HG03025 (cell line): ENCODE measurements around the gene ROBO2.
"Not testable (repeated sequence)": the region's sequence is repeated elsewhere in the genome, so short reads cannot be mapped to it uniquely, and the experiment has no call there.

Source experiments
- ATAC-seq: cut with Tn5 transposase; IDR thresholded peaks from one replicate; pipeline ENCODE4 v1.9.1; 2021; ENCODE audit warnings: mild to moderate bottlenecking, moderate library complexity; ENCODE audit not compliant: unreplicated experiment, low FRiP score

ROBO2 gene

GRCh38 chr3:77377717-77378116 is 337.8 kb downstream of the ROBO2 start:
- no peak for ATAC-seq

GRCh38 chr3:77380136-77380535 is 340.2 kb downstream of the ROBO2 start:
- no peak for ATAC-seq

- ATAC-seq: no peak
These were observed 341.5 kb downstream of the ROBO2 start for GRCh38 chr3:77381431-77381830.

- ATAC-seq: no peak
These were observed 352.3 kb downstream of the ROBO2 start for GRCh38 chr3:77392181-77392580.

- ATAC-seq: no peak
These were observed 354.1 kb downstream of the ROBO2 start for GRCh38 chr3:77394046-77394445.

GRCh38 chr3:77404871-77405270 is 365.0 kb downstream of the ROBO2 start:
- no peak for ATAC-seq

- no peak for ATAC-seq
These were observed 367.5 kb downstream of the ROBO2 start for GRCh38 chr3:77407441-77407840.

GRCh38 chr3:77410334-77410733 is 370.4 kb downstream of the ROBO2 start:
- ATAC-seq: not testable (repeated sequence)

- no peak for ATAC-seq
These were observed 371.4 kb downstream of the ROBO2 start for GRCh38 chr3:77411334-77411733.

- no peak for ATAC-seq
These were observed 372.1 kb downstream of the ROBO2 start for GRCh38 chr3:77412021-77412438.

- no peak for ATAC-seq
These were observed 372.7 kb downstream of the ROBO2 start for GRCh38 chr3:77412584-77412983.

- no peak for ATAC-seq
These were observed 375.0 kb downstream of the ROBO2 start for GRCh38 chr3:77414881-77415280.

GRCh38 chr3:77420336-77420735 is 380.4 kb downstream of the ROBO2 start:
- ATAC-seq: no peak

GRCh38 chr3:77421916-77422315 is 382.0 kb downstream of the ROBO2 start:
- no peak for ATAC-seq

- no peak for ATAC-seq
These were observed 386.6 kb downstream of the ROBO2 start for GRCh38 chr3:77426531-77426930.

GRCh38 chr3:77427528-77427927 is 387.6 kb downstream of the ROBO2 start:
- ATAC-seq: no peak

GRCh38 chr3:77436908-77437307 is 397.0 kb downstream of the ROBO2 start:
- no peak for ATAC-seq

GRCh38 chr3:77446084-77446483 is 406.2 kb downstream of the ROBO2 start:
- ATAC-seq: no peak

- no peak for ATAC-seq
These were observed 406.9 kb downstream of the ROBO2 start for GRCh38 chr3:77446761-77447160.

GRCh38 chr3:77449459-77450350 is 409.8 kb downstream of the ROBO2 start:
- ATAC-seq: no peak

- ATAC-seq: no peak
These were observed 416.5 kb downstream of the ROBO2 start for GRCh38 chr3:77456431-77456830.

- ATAC-seq: no peak
These were observed 417.0 kb downstream of the ROBO2 start for GRCh38 chr3:77456906-77457305.
